Liver (tissue), 9 donors: ENCODE data around the gene MGAT5. TPM values are rescaled to one million over a fixed set of nuclear protein-coding genes. Genes with fewer than 3 reads are reported as not detected.

ENCODE experiments used
- DNase-seq: peaks from one replicate; pipeline ENCODE4 v3.0.0-alpha.2; 2017; ENCODE audit warnings: low spot score
- H3K27ac ChIP-seq, 2 donors: one replicate each; pipeline ENCODE4 v1.7.0; 2013; ENCODE audit warnings: inconsistent platforms in 2 of 2, low read length in 2 of 2, control low read depth in 1 of 2, low read depth in 1 of 2, mild to moderate bottlenecking in 1 of 2
- H3K27me3 ChIP-seq, 4 donors: one replicate each; pipeline versions ENCODE4 v1.6.1 to v1.7.0; 2013; ENCODE audit warnings: low read length in 3 of 4, inconsistent platforms in 1 of 4, mild to moderate bottlenecking in 1 of 4, moderate library complexity in 1 of 4; ENCODE audit not compliant: control insufficient read depth in 4 of 4, insufficient read depth in 4 of 4
- H3K36me3 ChIP-seq, 4 donors: one replicate each; pipeline versions ENCODE4 v1.6.1 to v1.7.0; 2013; ENCODE audit warnings: low read length in 3 of 4, mild to moderate bottlenecking in 3 of 4, low read depth in 1 of 4, moderate library complexity in 1 of 4; ENCODE audit not compliant: control insufficient read depth in 4 of 4, insufficient read depth in 3 of 4
- H3K4me1 ChIP-seq, 4 donors: one replicate each; pipeline versions ENCODE4 v1.6.1 to v1.7.0; 2013; ENCODE audit warnings: low read length in 3 of 4, mild to moderate bottlenecking in 3 of 4, moderate library complexity in 1 of 4; ENCODE audit not compliant: control insufficient read depth in 4 of 4, insufficient read depth in 4 of 4
- H3K4me3 ChIP-seq, 3 donors: one replicate each; pipeline versions ENCODE4 v1.6.1 to v1.7.0; 2013; ENCODE audit warnings: low read length in 3 of 3, control low read depth in 1 of 3, low read depth in 1 of 3, mild to moderate bottlenecking in 1 of 3
- H3K9ac ChIP-seq, 2 donors: one replicate each; pipeline ENCODE4 v1.7.0; 2013; ENCODE audit warnings: low read length in 2 of 2, mild to moderate bottlenecking in 2 of 2, moderate library complexity in 2 of 2, control low read depth in 1 of 2, low read depth in 1 of 2
- H3K9me3 ChIP-seq, 4 donors: one replicate each; pipeline versions ENCODE4 v1.6.1 to v1.7.0; 2013; ENCODE audit warnings: low read length in 3 of 4; ENCODE audit not compliant: control insufficient read depth in 4 of 4
- ATF3 ChIP-seq: IDR thresholded peaks from 2 replicates; pipeline ENCODE4 v1.6.1; 2016; ENCODE audit warnings: antibody characterized with exemption
- CTCF ChIP-seq: fragments of 150-350 bp; IDR thresholded peaks from 2 replicates; pipeline ENCODE4 v1.5.1; 2017; ENCODE audit warnings: improper control_type of control experiment, low read depth, low read length; ENCODE audit not compliant: missing input control
- FOXA1 ChIP-seq: IDR thresholded peaks from 2 replicates; pipeline ENCODE4 v1.6.1; 2016; ENCODE audit warnings: antibody characterized with exemption
- GABPA ChIP-seq, 2 donors: IDR thresholded peaks in 1 of 2; conservative IDR thresholded peaks in 1 of 2; 2 replicates each; pipeline ENCODE4 v1.6.1; 2016; ENCODE audit warnings: antibody characterized with exemption in 2 of 2, mild to moderate bottlenecking in 1 of 2, moderate library complexity in 1 of 2
- HNF4A ChIP-seq, 2 donors: conservative IDR thresholded peaks; 2 replicates each; pipeline ENCODE4 v1.6.1; 2016; ENCODE audit warnings: antibody characterized with exemption in 2 of 2, mild to moderate bottlenecking in 2 of 2
- HNF4G ChIP-seq: IDR thresholded peaks from 2 replicates; pipeline ENCODE4 v1.6.1; 2016; ENCODE audit warnings: antibody characterized with exemption
- JUND ChIP-seq, 2 donors: IDR thresholded peaks; 2 replicates each; pipeline ENCODE4 v1.6.1; 2016; ENCODE audit warnings: antibody characterized with exemption in 2 of 2
- NR2F2 ChIP-seq: IDR thresholded peaks from 2 replicates; pipeline ENCODE4 v1.6.1; 2016; ENCODE audit warnings: antibody characterized with exemption
- RAD21 ChIP-seq, 2 donors: IDR thresholded peaks; 2 replicates each; pipeline ENCODE4 v1.6.1; 2016; ENCODE audit warnings: antibody characterized with exemption in 2 of 2, mild to moderate bottlenecking in 2 of 2
- RXRA ChIP-seq, 2 donors: IDR thresholded peaks; 2 replicates each; pipeline ENCODE4 v1.6.1; 2017 to 2018; ENCODE audit warnings: antibody characterized with exemption in 2 of 2, mild to moderate bottlenecking in 1 of 2
- SP1 ChIP-seq: IDR thresholded peaks from 2 replicates; pipeline ENCODE4 v1.6.1; 2018; ENCODE audit warnings: antibody characterized with exemption, mild to moderate bottlenecking
- TAF1 ChIP-seq: conservative IDR thresholded peaks from 2 replicates; pipeline ENCODE4 v1.6.1; 2016; ENCODE audit warnings: antibody characterized with exemption, mild to moderate bottlenecking
- YY1 ChIP-seq: IDR thresholded peaks from 2 replicates; pipeline ENCODE4 v1.6.1; 2016; ENCODE audit warnings: antibody characterized with exemption, mild to moderate bottlenecking
- ZBTB33 ChIP-seq: IDR thresholded peaks from 2 replicates; pipeline ENCODE4 v1.6.1; 2016; ENCODE audit warnings: antibody characterized with exemption
- WGBS: extraction: QIAGEN DNeasy Blood & Tissue Kit; methylation state at CpG from one replicate; pipeline ENCODE4 v1.1.7; 2013; 5-methylcytosine and 5-hydroxymethylcytosine counted together
- polyA plus RNA-seq, 2 donors: library from polyadenylated mRNA; stranded (reverse) in 1 of 2; unstranded in 1 of 2; fragments of 200-250 nt in 1 of 2; fragments of >200 nt in 1 of 2; fragmentation: Nextera tagmentation in 1 of 2; extraction: Ambion mirVana in 1 of 2; gene quantifications; one replicate each; pipeline versions ENCODE4 v1.2.1 to v1.2.3, GENCODE V29; 2013 to 2015
- total RNA-seq, 2 donors: library from RNA; depleted of rRNA; stranded (reverse); fragments of >200 nt; gene quantifications; one replicate each; pipeline ENCODE4 v1.2.3, GENCODE V29; 2014
- TF ChIP-seq, protein P1 (sequence below): IDR thresholded peaks from 2 replicates; pipeline ENCODE4 v1.6.1; 2016; ENCODE audit warnings: antibody characterized with exemption
- TF ChIP-seq, protein P2 (sequence below): IDR thresholded peaks from 2 replicates; pipeline ENCODE4 v1.6.1; 2016; ENCODE audit warnings: antibody characterized with exemption, mild to moderate bottlenecking
- donor health status: healthy.
- donor health status: healthy.
- donor health status: healthy.
- donor health status: healthy.
- donor health status: healthy.

MGAT5 gene
- total and polyA plus RNA-seq, 4 donors: 1.8 to 12.7 (median 5.6) TPM

GRCh38 chr2:134411279-134411827, 157.5 kb downstream of the MGAT5 start:
- no peak for DNase-seq
- H3K9ac ChIP-seq: no peak overlapping the region
- H3K27ac ChIP-seq: no peak overlapping the region

GRCh38 chr2:134411828-134412638, 158.2 kb downstream of the MGAT5 start:
- TF ChIP-seq YY1 (peak; percentile 31), JUND (IDR thresholded peaks at IDR 0.05) (no peak), SP1 (peak; percentile 21), RXRA (IDR thresholded peaks at IDR 0.05) (peak; percentile 33 to 49), RAD21 (IDR thresholded peaks at IDR 0.05) (peak; percentile 94), FOXA1 (peak; percentile 9), CTCF (peak; percentile 71), ZBTB33 (no peak), HNF4A (conservative IDR thresholded peaks at IDR 0.05) (peak in 1 of 2 donors; percentile 50)
- TF ChIP-seq, protein P1, sequence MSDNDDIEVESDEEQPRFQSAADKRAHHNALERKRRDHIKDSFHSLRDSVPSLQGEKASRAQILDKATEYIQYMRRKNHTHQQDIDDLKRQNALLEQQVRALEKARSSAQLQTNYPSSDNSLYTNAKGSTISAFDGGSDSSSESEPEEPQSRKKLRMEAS: peak; percentile 87
- TF ChIP-seq, protein P2, sequence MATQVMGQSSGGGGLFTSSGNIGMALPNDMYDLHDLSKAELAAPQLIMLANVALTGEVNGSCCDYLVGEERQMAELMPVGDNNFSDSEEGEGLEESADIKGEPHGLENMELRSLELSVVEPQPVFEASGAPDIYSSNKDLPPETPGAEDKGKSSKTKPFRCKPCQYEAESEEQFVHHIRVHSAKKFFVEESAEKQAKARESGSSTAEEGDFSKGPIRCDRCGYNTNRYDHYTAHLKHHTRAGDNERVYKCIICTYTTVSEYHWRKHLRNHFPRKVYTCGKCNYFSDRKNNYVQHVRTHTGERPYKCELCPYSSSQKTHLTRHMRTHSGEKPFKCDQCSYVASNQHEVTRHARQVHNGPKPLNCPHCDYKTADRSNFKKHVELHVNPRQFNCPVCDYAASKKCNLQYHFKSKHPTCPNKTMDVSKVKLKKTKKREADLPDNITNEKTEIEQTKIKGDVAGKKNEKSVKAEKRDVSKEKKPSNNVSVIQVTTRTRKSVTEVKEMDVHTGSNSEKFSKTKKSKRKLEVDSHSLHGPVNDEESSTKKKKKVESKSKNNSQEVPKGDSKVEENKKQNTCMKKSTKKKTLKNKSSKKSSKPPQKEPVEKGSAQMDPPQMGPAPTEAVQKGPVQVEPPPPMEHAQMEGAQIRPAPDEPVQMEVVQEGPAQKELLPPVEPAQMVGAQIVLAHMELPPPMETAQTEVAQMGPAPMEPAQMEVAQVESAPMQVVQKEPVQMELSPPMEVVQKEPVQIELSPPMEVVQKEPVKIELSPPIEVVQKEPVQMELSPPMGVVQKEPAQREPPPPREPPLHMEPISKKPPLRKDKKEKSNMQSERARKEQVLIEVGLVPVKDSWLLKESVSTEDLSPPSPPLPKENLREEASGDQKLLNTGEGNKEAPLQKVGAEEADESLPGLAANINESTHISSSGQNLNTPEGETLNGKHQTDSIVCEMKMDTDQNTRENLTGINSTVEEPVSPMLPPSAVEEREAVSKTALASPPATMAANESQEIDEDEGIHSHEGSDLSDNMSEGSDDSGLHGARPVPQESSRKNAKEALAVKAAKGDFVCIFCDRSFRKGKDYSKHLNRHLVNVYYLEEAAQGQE: no peak
- H3K9ac ChIP-seq: no peak overlapping the region
- no peaks in the 10 kb centered on the region for H3K36me3 ChIP-seq
- DNase-seq: peak; percentile 51
- no peak overlapping the region for H3K27ac ChIP-seq
- no peaks in the 10 kb centered on the region for H3K27me3 ChIP-seq
- H3K4me1 ChIP-seq: peaks cover 3 to 17% (median 13%) of the 10 kb centered on the region in 4 donors
- H3K4me3 ChIP-seq: no peak overlapping the region
- H3K9me3 ChIP-seq: no peaks in the 10 kb centered on the region
- 52% methylated on average over 8 of the region's 8 CpGs for WGBS

More at GRCh38 chr2:134411279-134411827, 157.5 kb downstream of the MGAT5 start:
- no peaks in the 10 kb centered on the region for H3K9me3 ChIP-seq
- TF ChIP-seq ATF3 (no peak), TAF1 (no peak), CTCF (no peak), HNF4G (no peak), NR2F2 (no peak), GABPA (IDR thresholded peaks at IDR 0.05 in 1 of 2, conservative IDR thresholded peaks at IDR 0.05 in 1 of 2) (no peak), YY1 (no peak)
- H3K4me1 ChIP-seq: peaks cover 3 to 17% (median 12%) of the 10 kb centered on the region in 4 donors
- 81% methylated on average over 6 of the region's 6 CpGs for WGBS
- H3K36me3 ChIP-seq: no peaks in the 10 kb centered on the region
- H3K4me3 ChIP-seq: no peak overlapping the region
- H3K27me3 ChIP-seq: no peaks in the 10 kb centered on the region
